Measurements from ENCODE around the gene HAUS6. TPM values are rescaled to one million over a fixed set of nuclear protein-coding genes. Genes with fewer than 3 reads are reported as not detected.
A peak's percentile ranks its signal among the peaks of the same experiment; 100 is the strongest.
"Not testable (repeated sequence)": the region's sequence is repeated elsewhere in the genome, so short reads cannot be mapped to it uniquely, and the experiment has no call there.

HAUS6 gene
- total RNA-seq, 1 donor from 2014 or later, result 8.6 TPM

DNA sequence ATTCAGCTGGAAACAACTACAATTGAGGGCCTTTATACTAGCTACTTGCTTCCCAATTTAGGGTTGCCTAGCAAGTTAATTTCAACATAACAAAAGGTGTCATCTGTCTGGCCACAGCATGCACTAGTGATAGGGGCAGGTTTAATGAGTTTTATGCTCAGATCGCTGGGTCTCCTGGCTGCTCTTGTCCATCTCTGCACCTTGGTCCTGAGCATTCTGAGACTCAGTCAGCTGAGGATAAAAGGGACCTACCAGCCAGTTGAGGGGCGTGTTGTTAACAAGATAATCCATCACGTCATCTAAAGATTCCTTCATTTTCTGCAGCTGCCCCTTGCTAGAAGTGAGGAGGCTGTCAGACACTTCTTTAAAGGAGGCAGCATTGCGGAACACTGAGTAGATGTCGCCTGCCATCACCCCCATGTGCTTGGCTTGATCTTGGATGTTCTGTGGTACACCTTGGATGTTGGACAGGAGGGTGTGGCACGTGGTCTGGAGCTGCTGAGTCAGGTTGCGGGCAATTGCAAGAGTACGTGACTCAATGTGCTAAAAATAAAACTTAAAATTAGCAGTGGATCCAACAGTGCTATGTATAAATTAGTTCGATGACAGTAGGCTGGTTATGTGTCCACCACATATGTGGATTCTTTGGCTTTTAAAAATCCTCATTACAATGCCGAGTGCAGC is 13.5 kb upstream of the HAUS6 start:
- no peaks in the 10 kb centered on the region for H3K9me3 Mint-ChIP-seq (ENCODE audit: unreplicated experiment)
- no peak overlapping the region for H3K4me3 Mint-ChIP-seq (ENCODE audit: unreplicated experiment)
- no peaks in the 10 kb centered on the region for H3K27me3 Mint-ChIP-seq (ENCODE audit: unreplicated experiment)
- H3K36me3 Mint-ChIP-seq (ENCODE audit: unreplicated experiment), result peaks cover 55% of the 10 kb centered on the region
- no peak overlapping the region for H3K27ac Mint-ChIP-seq (ENCODE audit: unreplicated experiment)
- peaks cover 15% of the 10 kb centered on the region for H3K4me1 Mint-ChIP-seq (ENCODE audit: unreplicated experiment)
- TF ChIP-seq, protein P1, sequence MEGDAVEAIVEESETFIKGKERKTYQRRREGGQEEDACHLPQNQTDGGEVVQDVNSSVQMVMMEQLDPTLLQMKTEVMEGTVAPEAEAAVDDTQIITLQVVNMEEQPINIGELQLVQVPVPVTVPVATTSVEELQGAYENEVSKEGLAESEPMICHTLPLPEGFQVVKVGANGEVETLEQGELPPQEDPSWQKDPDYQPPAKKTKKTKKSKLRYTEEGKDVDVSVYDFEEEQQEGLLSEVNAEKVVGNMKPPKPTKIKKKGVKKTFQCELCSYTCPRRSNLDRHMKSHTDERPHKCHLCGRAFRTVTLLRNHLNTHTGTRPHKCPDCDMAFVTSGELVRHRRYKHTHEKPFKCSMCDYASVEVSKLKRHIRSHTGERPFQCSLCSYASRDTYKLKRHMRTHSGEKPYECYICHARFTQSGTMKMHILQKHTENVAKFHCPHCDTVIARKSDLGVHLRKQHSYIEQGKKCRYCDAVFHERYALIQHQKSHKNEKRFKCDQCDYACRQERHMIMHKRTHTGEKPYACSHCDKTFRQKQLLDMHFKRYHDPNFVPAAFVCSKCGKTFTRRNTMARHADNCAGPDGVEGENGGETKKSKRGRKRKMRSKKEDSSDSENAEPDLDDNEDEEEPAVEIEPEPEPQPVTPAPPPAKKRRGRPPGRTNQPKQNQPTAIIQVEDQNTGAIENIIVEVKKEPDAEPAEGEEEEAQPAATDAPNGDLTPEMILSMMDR (IDR thresholded peaks at IDR 0.05), result no peak
- peak; percentile 48 for DNase-seq (ENCODE audit: extremely low spot score, unreplicated experiment)

DNA sequence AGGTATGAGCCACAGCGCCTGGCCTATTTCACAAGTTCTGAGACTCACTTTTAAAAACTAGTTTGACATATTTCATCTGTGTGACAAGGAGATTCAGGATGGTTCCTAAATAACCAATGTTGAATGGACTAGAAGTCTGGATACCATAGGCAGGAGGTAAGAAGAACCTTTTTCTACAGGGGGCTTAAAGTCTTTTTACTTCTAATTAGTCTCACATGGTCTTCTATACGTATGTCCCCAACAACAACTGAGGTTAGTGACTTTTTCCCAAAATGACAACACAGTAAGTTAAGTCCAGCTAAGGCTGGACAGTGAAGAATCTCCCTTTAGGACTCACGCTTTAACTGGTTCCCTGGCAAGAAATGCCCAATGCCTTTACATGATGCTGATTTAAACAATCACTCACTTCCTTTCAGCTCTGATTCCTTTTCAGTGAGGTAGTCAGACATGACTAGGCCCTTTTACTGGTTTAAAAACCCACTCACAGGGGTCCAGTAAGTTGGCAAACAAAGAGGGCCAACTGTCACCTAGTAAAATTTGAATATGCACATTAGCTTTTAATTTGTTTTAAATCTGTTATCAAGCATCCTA is 12.1 kb upstream of the HAUS6 start:
- no peak overlapping the region for H3K4me3 Mint-ChIP-seq (ENCODE audit: unreplicated experiment)
- no peak for DNase-seq (ENCODE audit: extremely low spot score, unreplicated experiment)
- H3K9me3 Mint-ChIP-seq (ENCODE audit: unreplicated experiment), result no peaks in the 10 kb centered on the region
- TF ChIP-seq, protein P1 (IDR thresholded peaks at IDR 0.05), result no peak
- H3K27me3 Mint-ChIP-seq (ENCODE audit: unreplicated experiment), result no peaks in the 10 kb centered on the region
- peaks cover 11% of the 10 kb centered on the region for H3K4me1 Mint-ChIP-seq (ENCODE audit: unreplicated experiment)
- no peak overlapping the region for H3K27ac Mint-ChIP-seq (ENCODE audit: unreplicated experiment)
- H3K36me3 Mint-ChIP-seq (ENCODE audit: unreplicated experiment), result peaks cover 42% of the 10 kb centered on the region

DNA sequence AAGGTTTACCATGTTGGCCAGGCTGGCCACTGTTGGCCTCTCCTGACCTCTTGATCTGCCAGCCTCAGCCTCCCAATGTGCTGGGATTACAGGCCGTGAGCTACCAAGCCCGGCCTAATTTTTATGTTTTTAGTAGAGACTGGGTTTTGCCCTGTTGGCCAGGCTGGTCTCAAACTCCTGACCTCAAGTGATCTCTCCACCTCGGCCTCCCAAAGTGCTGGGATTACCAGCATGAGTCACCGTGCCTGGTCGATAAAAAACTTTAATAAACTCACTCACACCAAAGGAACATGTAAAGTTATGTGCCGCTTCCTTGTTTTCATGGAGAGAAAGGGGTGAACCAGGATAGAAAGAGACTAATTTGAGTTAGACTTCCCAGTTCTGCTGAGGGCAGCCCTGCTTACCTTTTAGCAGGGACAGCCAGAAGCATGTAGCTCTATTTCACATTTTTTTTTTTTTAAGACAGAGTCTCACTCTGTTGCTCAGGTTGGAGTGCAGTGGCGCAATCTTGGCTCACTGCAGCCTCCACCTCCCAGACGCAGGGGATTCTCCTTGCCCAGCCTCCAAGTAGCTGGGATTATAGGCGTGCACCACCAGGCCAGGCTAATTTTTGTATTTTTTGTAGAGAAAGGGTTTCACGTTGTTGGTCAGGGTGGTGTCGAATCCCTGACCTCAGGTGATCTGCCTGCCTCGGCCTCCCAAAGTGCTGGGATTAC is 11.4 kb upstream of the HAUS6 start:
- TF ChIP-seq, protein P1 (IDR thresholded peaks at IDR 0.05), result no peak
- peak; percentile 27 for DNase-seq (ENCODE audit: extremely low spot score, unreplicated experiment)
- Mint-ChIP-seq H3K4me1 (ENCODE audit: unreplicated experiment) (peaks cover 4% of the 10 kb centered on the region), H3K4me3 (ENCODE audit: unreplicated experiment) (no peak overlapping the region), H3K27ac (ENCODE audit: unreplicated experiment) (no peak overlapping the region), H3K36me3 (ENCODE audit: unreplicated experiment) (peaks cover 36% of the 10 kb centered on the region), H3K9me3 (ENCODE audit: unreplicated experiment) (no peaks in the 10 kb centered on the region), H3K27me3 (ENCODE audit: unreplicated experiment) (no peaks in the 10 kb centered on the region)

DNA sequence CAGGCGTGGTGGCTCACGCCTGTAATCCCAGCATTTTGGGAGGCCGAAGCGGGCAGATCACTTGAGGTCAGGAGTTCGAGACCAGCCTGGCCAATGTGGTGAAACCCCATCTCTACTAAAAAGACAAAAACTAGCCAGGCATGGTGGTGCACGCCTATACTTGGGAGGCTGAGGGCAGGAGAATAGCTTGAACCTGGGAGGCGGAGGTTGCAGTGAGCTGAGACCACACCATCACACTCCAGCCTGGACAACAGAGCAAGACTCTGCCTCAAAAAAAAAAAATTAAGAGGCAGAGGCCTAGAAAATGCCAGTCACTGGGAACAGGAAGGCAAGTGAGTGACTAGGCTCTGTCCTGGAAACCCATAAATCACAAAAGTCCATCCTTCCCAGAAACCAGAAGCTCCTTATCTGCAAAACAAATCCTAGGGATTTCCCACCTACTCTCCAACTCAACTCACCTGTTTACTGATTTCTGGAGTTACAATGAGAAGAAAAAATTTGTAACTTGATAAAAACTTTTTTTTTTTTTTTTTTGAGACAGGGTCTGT is 10.4 kb upstream of the HAUS6 start:
- not testable (repeated sequence) for H3K27ac Mint-ChIP-seq (ENCODE audit: unreplicated experiment); H3K4me1 Mint-ChIP-seq (ENCODE audit: unreplicated experiment); H3K27me3 Mint-ChIP-seq (ENCODE audit: unreplicated experiment); H3K4me3 Mint-ChIP-seq (ENCODE audit: unreplicated experiment); H3K9me3 Mint-ChIP-seq (ENCODE audit: unreplicated experiment)
- DNase-seq (ENCODE audit: extremely low spot score, unreplicated experiment), result peak; percentile 36
- peaks cover 26% of the 10 kb centered on the region for H3K36me3 Mint-ChIP-seq (ENCODE audit: unreplicated experiment)

DNA sequence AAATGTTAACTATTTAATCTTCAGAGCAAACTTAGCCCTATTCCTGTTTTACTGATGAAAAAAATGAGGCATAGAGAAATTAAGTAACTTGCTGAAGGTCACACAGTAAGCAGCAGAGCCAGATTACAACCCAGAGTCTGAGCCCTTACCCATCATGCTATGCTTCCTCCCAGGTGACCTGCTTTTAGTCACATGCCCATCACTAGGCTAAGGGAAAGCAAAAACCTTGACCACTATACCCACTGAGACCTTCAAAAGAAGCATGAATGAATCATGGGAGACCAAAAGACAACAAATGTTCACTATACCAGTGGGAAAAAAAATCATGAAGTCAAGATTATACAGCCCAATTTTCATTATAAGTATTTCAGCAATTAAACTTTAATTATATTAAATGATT is 5.3 kb upstream of the HAUS6 start:
- Mint-ChIP-seq H3K4me3 (ENCODE audit: unreplicated experiment) (no peak overlapping the region), H3K9me3 (ENCODE audit: unreplicated experiment) (no peaks in the 10 kb centered on the region), H3K4me1 (ENCODE audit: unreplicated experiment) (no peaks in the 10 kb centered on the region), H3K27ac (ENCODE audit: unreplicated experiment) (no peak overlapping the region), H3K27me3 (ENCODE audit: unreplicated experiment) (no peaks in the 10 kb centered on the region), H3K36me3 (ENCODE audit: unreplicated experiment) (no peaks in the 10 kb centered on the region)
- TF ChIP-seq, protein P1 (IDR thresholded peaks at IDR 0.05), result no peak
- no peak for DNase-seq (ENCODE audit: extremely low spot score, unreplicated experiment)

Measured in osteocyte (in vitro differentiated cells).